Measurements from ENCODE around the gene FRMD3.

- TF ChIP-seq CTCF (IDR thresholded peaks at IDR 0.05; ENCODE audit: extremely low read depth in 1 of 2, insufficient read depth in 1 of 2, low read depth in 1 of 2, low read length in 2 of 2) (no peak), EZH2 (IDR thresholded peaks at IDR 0.05; ENCODE audit: borderline replicate concordance, low read depth, low read length, severe bottlenecking) (no peak), POLR2A (IDR thresholded peaks at IDR 0.05; ENCODE audit: low read depth, low read length) (no peak), MYC (IDR thresholded peaks at IDR 0.05; ENCODE audit: low read depth, low read length) (no peak), POLR2AphosphoS5 (IDR thresholded peaks at IDR 0.05; ENCODE audit: insufficient read depth, low read depth, low read length) (no peak), FOS (IDR thresholded peaks at IDR 0.05; ENCODE audit: borderline replicate concordance, insufficient read depth, low read length) (no peak)
Observed at GRCh38 chr9:83247732-83248131, 290.5 kb downstream of the FRMD3 start.

Data from endothelial cell of umbilical vein (primary cell).